Gastroesophageal sphincter (tissue), 4 donors: ENCODE results near the gene SLTM. TPM values are rescaled to one million over a fixed set of nuclear protein-coding genes. Genes with fewer than 3 reads are reported as not detected.

ENCODE experiments used
- ATAC-seq: fragments of 150-250 bp; one replicate; pipeline ENCODE4 v1.9.1; 2016; ENCODE audit warnings: mild to moderate bottlenecking, moderate library complexity
- H3K27ac ChIP-seq, 4 donors: fragments of 200-600 bp; sonication (generic) in 3 of 4; 1 replicate in 3 of 4; 2 replicates in 1 of 4; pipeline ENCODE4 v1.5.1; 2016 to 2019
- H3K27me3 ChIP-seq: fragments of 200-600 bp; sonication (generic); one replicate; pipeline ENCODE4 v1.5.1; 2019
- H3K36me3 ChIP-seq, 2 donors: fragments of 200-600 bp; sonication (generic); one replicate each; pipeline ENCODE4 v1.5.1; 2019; ENCODE audit warnings: control low read depth in 1 of 2
- H3K4me1 ChIP-seq, 3 donors: fragments of 200-600 bp; sonication (generic); 1 replicate in 2 of 3; 2 replicates in 1 of 3; pipeline ENCODE4 v1.5.1; 2016 to 2019; ENCODE audit warnings: control low read depth in 2 of 3
- H3K4me3 ChIP-seq, 2 donors: fragments of 200-600 bp; sonication (generic); one replicate each; pipeline ENCODE4 v1.5.1; 2019; ENCODE audit warnings: mild to moderate bottlenecking in 1 of 2, moderate library complexity in 1 of 2
- H3K9me3 ChIP-seq, 3 donors: fragments of 200-600 bp; sonication (generic); one replicate each; pipeline ENCODE4 v1.5.1; 2017 to 2019; ENCODE audit warnings: control low read depth in 2 of 3
- CTCF ChIP-seq, 4 experiments: fragments of 200-600 bp in 2 of 4; fragments of 450-650 bp in 2 of 4; sonication (generic) in 1 of 4; IDR thresholded peaks; one replicate each; pipeline ENCODE4 v1.5.1; 2017 to 2019; ENCODE audit warnings: antibody characterized with exemption in 4 of 4, mild to moderate bottlenecking in 2 of 4, moderate library complexity in 2 of 4
- EP300 ChIP-seq: sonication (generic); formaldehyde crosslinking; IDR thresholded peaks from one replicate; pipeline ENCODE4 v1.6.1; 2017; ENCODE audit warnings: antibody characterized with exemption, mild to moderate bottlenecking
- POLR2A ChIP-seq, 2 donors: fragments of 450-650 bp; IDR thresholded peaks; one replicate each; pipeline ENCODE4 v1.6.1; 2017; ENCODE audit warnings: antibody characterized with exemption in 2 of 2, mild to moderate bottlenecking in 2 of 2, moderate library complexity in 1 of 2
- POLR2AphosphoS5 ChIP-seq: sonication (generic); formaldehyde crosslinking; IDR thresholded peaks from one replicate; pipeline ENCODE4 v1.6.1; 2017; ENCODE audit warnings: antibody characterized with exemption
- WGBS, 2 donors: methylation state at CpG; one replicate each; pipeline ENCODE4 v1.1.5; 2018; ENCODE audit warnings: low coverage in 1 of 2; 5-methylcytosine and 5-hydroxymethylcytosine counted together
- total RNA-seq, 4 donors: library from RNA; depleted of rRNA; stranded (reverse); fragments of >200 nt; gene quantifications; one replicate each; pipeline ENCODE4 v1.1.0, GENCODE V29; 2016

Gene SLTM
- total RNA-seq, 4 donors from 2014 or later, result 79.2 to 120 (median 84.4) TPM

- no peak for ATAC-seq
- peak; percentile 48 for TF ChIP-seq POLR2AphosphoS5
- TF ChIP-seq CTCF (IDR thresholded peaks at IDR 0.05), result no peak
- Histone ChIP-seq H3K4me1 (peaks cover 5 to 42% (median 10%) of the 10 kb centered on the region in 3 donors), H3K27me3 (no peaks in the 10 kb centered on the region), H3K9me3 (no peaks in the 10 kb centered on the region), H3K36me3 (peaks cover 0 to 21% of the 10 kb centered on the region in 2 donors), H3K4me3 (peak overlapping the region; percentile 61 to 70), H3K27ac (peak overlapping the region; percentile 87 to 100 (median 96))
- 0 to 2% methylated on average over 5 to 6 of the region's 6 CpGs for WGBS, 2 donors
These were observed 1.4 kb downstream of the SLTM start for GRCh38 chr15:58931987-58932588.

GRCh38 chr15:58929891-58930416, 3.5 kb downstream of the SLTM start:
- Histone ChIP-seq H3K27me3 (no peaks in the 10 kb centered on the region), H3K4me1 (peaks cover 9 to 53% (median 14%) of the 10 kb centered on the region in 3 donors), H3K4me3 (no peak overlapping the region), H3K36me3 (peaks cover 0 to 29% of the 10 kb centered on the region in 2 donors), H3K9me3 (no peaks in the 10 kb centered on the region), H3K27ac (peak overlapping the region in 1 of 4 donors; percentile 99)
- WGBS, 2 donors, result 76 to 89% methylated on average over 3 to 7 of the region's 11 CpGs
- TF ChIP-seq EP300 (no peak), CTCF (IDR thresholded peaks at IDR 0.05) (no peak), POLR2AphosphoS5 (no peak), POLR2A (IDR thresholded peaks at IDR 0.05) (no peak)
- no peak for ATAC-seq

- Histone ChIP-seq H3K27ac (no peak overlapping the region), H3K27me3 (no peaks in the 10 kb centered on the region), H3K9me3 (no peaks in the 10 kb centered on the region), H3K36me3 (peaks cover 0 to 29% of the 10 kb centered on the region in 2 donors), H3K4me1 (peaks cover 7 to 68% (median 17%) of the 10 kb centered on the region in 3 donors), H3K4me3 (no peak overlapping the region)
- no peak for ATAC-seq
- TF ChIP-seq POLR2AphosphoS5, result no peak
- 93 to 100% methylated on average over 2 to 5 of the region's 5 CpGs for WGBS, 2 donors
These were observed 6.7 kb downstream of the SLTM start for GRCh38 chr15:58926823-58927222.

DNA sequence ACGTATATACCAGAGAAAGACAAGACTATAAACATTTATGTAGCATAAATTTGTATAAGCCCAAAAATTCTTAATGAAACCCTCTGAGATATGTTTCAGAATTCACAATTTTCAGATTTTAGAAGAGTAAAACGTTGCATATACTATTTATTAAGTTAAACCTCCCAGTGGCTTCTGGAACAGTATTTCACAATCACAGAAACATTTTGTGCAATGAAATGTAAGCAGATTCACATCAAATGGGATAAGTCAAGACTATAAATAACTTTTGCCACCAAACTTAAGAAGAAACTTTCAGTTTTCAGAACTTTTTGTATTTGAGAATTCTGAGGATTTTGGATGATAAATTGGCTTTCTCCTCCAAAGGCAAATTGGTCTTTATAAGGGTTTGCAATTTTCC, 9.2 kb downstream of the SLTM start:
- TF ChIP-seq POLR2AphosphoS5 (peak; percentile 72), EP300 (no peak)
- H3K27ac ChIP-seq, result peak overlapping the region; percentile 60 to 78 (median 70)
- ATAC-seq, result peak; percentile 66
- no peaks in the 10 kb centered on the region for H3K27me3 ChIP-seq
- 20 to 32% methylated on average over 2 of the region's 2 CpGs for WGBS, 2 donors
- peaks cover 4 to 66% (median 7%) of the 10 kb centered on the region in 3 donors for H3K4me1 ChIP-seq
- no peak overlapping the region for H3K4me3 ChIP-seq
- peaks cover 0 to 35% of the 10 kb centered on the region in 2 donors for H3K36me3 ChIP-seq
- H3K9me3 ChIP-seq, result no peaks in the 10 kb centered on the region

GRCh38 chr15:58923696-58924300, 9.7 kb downstream of the SLTM start:
- WGBS, 2 donors, result 79 to 82% methylated on average over 3 to 10 of the region's 10 CpGs
- Histone ChIP-seq H3K36me3 (peaks cover 0 to 30% of the 10 kb centered on the region in 2 donors), H3K27ac (peak overlapping the region; percentile 60 to 78 (median 70)), H3K27me3 (no peaks in the 10 kb centered on the region), H3K9me3 (no peaks in the 10 kb centered on the region), H3K4me1 (peaks cover 4 to 66% (median 7%) of the 10 kb centered on the region in 3 donors), H3K4me3 (no peak overlapping the region)
- no peak for TF ChIP-seq EP300
- TF ChIP-seq POLR2AphosphoS5, result peak; percentile 4
- TF ChIP-seq CTCF (IDR thresholded peaks at IDR 0.05), result no peak
- no peak for ATAC-seq

DNA sequence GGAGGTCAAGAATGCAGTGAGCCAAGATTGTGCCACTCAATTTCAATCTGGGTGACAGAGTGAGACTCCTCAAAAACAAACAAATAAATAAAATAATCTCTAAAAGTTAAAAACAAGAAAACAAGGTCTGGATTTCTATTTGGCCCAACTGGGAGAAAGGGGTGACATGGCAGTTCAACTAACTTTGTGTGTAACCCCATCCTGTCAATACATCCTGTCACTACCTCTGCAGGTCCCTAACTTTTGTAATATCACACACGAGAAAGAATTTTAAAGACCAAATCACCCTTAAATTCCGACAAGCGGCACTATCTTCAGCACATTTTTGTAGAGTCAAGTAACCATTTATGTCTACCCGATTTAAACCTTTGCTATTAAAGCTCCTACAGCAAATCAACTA, 10.2 kb downstream of the SLTM start:
- Histone ChIP-seq H3K27me3 (no peaks in the 10 kb centered on the region), H3K4me1 (peaks cover 4 to 71% (median 7%) of the 10 kb centered on the region in 3 donors), H3K9me3 (no peaks in the 10 kb centered on the region), H3K36me3 (peaks cover 0 to 26% of the 10 kb centered on the region in 2 donors), H3K27ac (peak overlapping the region; percentile 50 to 78 (median 70)), H3K4me3 (no peak overlapping the region)
- no peak for ATAC-seq
- TF ChIP-seq EP300, result no peak
- no peak for TF ChIP-seq POLR2AphosphoS5
- TF ChIP-seq CTCF (IDR thresholded peaks at IDR 0.05), result no peak
- TF ChIP-seq POLR2A (IDR thresholded peaks at IDR 0.05), result no peak
- WGBS, 2 donors, result 74 to 79% methylated on average over 4 of the region's 4 CpGs
